HUDEP-2 (cell line): Measurements from ENCODE around the gene SERPINB2.
"Not testable (repeated sequence)": the region's sequence is repeated elsewhere in the genome, so short reads cannot be mapped to it uniquely, and the experiment has no call there.

Experiments used
- DNase-seq, 76 experiments: peaks; one replicate each; lab custom pipeline; 2025; ENCODE audit not compliant: unreplicated experiment in 76 of 76; lab: John Stamatoyannopoulos, UW

The SERPINB2 gene

GRCh38 chr18:63888470-63889190 is 1.1 kb downstream of the SERPINB2 start:
- DNase-seq = no peak

GRCh38 chr18:63889626-63890025 is 2.1 kb downstream of the SERPINB2 start:
- no peak for DNase-seq

DNA sequence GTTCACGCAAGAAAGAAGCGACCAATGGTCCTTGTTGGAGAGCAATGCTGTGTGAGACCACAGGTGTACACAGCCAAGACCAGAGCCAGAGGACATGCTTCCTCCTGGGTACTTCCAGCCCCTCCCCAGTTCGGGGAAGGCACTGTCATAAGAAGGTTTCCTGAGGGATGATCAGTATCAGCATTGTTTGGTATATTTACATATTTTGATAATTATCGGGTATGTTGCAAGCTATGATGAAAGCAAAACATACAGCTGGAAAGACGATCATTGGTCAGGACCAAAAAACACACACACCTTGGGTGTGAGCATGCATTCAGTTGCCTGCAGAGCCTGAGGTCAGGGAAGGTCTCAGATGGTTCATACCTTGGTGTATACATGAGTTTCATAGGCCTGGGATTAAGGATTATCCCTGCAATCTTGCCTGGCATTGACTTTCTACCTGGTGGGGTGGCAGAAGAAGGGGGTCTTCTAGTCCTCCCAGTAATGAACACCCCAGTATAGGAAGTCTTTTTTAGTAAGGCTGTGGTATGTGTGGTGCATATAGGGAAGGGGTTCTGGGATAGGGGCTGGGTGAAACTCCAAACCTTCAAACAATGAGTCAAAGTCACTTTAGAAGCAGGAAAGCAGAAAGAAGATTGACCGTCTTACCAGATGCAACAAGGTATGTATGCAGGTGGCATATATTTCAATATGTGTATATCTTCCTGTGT is 2.9 kb downstream of the SERPINB2 start:
- no peak for DNase-seq

GRCh38 chr18:63890950-63891304 is 3.4 kb downstream of the SERPINB2 start:
- DNase-seq = peak in 2 of 76 experiments; percentile 8 to 33

DNA sequence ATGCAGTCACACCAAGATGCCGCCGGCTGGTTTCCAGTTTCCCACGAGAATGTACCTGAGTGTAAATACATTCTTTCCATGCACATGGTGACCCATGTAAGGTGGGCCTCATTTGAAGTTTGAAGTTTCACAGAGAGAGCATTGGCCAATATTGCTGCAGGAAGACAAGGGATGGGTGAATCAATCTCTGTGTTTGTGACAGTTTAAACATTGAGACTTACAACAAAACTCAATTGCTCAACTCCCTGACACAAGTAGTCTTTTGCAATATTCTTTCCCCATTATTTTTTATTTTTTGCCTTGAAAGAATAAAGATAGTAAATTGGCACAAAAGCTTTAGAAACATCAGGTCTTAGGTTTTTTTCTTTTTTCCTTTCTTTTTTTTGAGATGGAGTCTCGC is 5.1 kb downstream of the SERPINB2 start:
- DNase-seq = no peak

GRCh38 chr18:63894106-63894772 is 6.7 kb downstream of the SERPINB2 start:
- no peak for DNase-seq

DNA sequence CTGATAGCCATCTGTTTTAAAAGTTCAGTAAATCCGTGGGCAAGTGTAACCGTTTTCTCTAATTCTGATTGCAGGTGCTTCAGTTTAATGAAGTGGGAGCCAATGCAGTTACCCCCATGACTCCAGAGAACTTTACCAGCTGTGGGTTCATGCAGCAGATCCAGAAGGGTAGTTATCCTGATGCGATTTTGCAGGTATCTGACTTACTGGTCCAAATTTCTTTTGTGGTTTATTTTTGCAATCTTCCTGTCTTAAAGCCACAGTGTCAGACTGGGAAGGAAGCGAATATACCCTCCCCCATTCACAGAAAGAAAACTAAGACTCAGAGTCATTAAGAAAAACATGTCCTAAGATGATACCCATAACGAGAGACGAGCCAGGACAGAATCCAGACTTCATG is 7.7 kb downstream of the SERPINB2 start:
- DNase-seq = no peak

- no peak for DNase-seq
Observed at GRCh38 chr18:63897072-63897471, 9.6 kb downstream of the SERPINB2 start.

GRCh38 chr18:63899206-63899605 is 11.7 kb downstream of the SERPINB2 start:
- DNase-seq = no peak

DNA sequence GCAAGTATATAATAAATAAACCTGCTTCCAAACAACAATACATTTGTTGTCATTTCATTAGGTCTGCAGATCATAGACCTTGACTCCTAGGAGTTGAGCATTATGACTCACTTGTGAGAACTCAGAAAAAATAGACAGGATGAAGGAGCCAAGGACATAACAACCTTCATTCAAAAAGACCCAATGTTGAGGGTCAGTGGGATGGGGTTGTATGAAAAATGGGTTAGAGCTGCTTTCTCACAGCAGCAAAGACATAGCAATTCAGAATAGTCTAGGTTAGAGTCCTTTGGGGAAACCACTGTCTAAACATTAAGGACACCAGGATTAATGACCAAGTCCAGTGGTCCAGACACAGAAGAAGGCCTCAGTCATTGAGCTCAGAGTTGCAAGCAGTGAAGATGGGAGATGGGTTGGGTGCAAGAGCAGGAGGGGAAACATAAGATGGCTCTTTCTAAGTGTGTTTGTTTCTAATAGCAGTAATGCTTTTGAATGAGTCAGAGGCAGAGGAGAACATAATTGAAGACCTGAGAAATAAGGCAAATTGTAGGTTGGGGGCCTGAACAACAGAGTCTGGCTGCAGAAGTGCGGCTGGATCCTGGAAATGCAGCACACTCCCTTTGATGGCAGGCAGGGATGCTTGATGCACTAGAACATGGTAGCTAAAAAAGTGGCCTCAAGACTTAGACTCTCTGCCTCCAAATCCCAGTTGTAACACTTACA is 16.5 kb downstream of the SERPINB2 start:
- DNase-seq = no peak

DNA sequence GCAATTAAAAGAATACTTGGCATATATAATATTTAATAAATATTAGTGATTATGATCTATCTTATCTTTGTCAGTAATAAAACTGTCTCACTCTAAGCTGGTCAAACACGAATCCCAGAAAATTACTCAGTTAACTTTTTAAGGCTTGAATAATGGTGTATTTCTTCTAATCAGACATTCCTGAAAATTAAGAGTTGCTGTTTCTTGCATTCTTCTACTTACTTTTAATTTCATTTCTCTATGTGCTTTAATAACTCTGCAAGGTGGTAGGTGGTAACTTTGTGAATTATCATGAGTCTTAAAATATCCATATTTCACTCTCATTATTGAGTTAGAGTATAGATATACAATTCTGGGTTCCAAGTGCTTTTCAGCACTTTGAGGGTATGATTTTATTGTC is 17.2 kb downstream of the SERPINB2 start:
- DNase-seq = no peak

DNA sequence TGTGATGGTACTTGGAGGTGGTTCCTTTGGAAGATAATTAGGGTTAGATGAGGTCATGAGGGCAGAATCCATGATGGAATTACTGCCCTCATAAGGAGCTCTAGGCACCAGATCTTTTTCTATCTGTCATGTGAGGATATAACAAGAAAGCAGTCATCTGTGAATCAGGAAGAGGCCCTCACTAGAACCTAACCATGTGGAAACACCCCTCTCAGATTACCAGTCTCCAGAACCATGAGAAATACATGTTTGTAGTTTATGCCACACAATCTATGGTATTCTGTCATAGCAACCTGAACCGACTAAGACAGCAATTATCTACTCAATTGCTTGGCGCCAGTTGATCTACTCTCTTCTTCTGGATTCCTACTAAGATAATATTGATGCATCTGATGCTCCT is 17.9 kb downstream of the SERPINB2 start:
- DNase-seq = no peak

GRCh38 chr18:63906056-63906455 is 18.6 kb downstream of the SERPINB2 start:
- no peak for DNase-seq

DNA sequence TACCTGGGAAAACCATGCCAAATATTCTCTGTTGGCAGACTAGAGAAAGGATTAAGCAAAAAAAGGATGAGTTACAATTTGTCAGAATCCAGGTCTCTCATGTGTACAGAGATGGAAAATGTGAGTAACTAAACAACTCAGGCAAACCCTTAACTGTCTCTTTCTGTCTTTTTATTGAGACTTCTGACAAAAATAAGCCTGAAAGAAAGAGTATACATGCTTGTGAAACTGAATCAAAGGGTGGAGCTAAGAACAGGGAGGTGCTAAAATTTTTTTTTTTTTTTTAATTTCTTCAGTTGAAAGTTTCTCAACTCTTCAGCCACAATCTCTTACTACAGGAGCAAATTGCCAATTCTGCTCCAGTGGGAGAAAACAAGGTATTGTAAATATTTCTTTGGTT is 20.2 kb downstream of the SERPINB2 start, which contains the start of gene SERPINB10:
TSS of gene SERPINB10 (plus strand) at position 295 of the 400 bp plus-strand sequence. CDS start 7,553 bp downstream, outside the sequence.
- no peak for DNase-seq

DNA sequence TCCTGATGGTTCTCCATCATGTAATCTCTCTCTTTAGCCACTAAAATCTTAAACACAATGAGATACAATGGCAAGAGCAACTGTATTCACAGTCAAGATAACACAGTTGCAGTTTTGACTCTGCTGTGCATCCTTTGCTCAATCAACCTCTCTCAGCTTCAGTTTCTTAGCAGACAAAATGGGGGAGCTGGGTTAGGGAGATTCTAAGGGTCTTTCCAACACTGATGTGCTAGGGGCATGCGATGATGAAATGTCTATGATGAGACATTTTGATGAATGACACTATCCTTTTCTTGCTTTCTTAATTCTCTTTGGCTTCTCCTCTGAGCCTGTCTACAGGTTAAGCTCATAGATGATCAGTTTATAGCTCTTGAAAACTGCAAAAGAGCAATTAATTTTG is 21.4 kb downstream of the SERPINB2 start:
- no peak for DNase-seq

- no peak for DNase-seq
Observed at GRCh38 chr18:63909870-63910269, 22.4 kb downstream of the SERPINB2 start.

DNA sequence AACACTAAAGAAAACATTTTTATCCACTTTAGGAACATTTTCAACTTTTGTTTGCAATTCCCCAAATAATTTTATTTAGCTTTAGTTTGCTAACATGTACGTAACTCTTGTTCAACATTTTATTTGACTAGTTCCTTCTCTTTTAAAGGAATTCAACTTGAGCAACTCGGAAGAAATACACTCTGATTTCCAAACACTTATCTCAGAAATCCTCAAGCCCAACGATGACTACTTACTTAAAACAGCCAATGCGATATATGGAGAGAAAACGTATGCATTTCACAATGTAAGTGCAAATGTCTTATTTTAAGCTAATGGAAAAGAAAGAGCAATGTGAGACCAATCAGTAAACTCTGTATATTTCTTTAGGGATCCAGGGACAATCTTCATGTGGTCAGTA is 30.3 kb downstream of the SERPINB2 start:
- DNase-seq = no peak

DNA sequence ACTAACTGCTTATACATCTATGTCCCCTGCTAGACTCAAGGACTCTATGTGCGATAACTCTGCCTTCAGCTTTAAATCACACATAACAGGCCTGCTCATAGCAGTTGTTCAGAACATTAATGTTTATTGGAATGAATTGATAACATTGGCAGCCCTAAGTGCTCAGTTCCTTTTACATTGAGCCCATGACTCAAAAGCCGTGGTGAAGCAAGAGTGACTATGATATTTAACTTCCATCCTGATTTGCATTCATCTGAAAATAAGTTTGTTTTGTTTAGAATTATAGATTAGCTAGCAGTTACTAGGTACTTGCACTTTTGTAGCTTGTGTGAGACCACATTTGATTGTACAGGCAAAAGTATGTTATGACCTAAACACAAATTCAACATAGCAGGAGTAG is 34.5 kb downstream of the SERPINB2 start:
- no peak for DNase-seq

GRCh38 chr18:63924551-63924950 is 37.0 kb downstream of the SERPINB2 start:
- no peak for DNase-seq

DNA sequence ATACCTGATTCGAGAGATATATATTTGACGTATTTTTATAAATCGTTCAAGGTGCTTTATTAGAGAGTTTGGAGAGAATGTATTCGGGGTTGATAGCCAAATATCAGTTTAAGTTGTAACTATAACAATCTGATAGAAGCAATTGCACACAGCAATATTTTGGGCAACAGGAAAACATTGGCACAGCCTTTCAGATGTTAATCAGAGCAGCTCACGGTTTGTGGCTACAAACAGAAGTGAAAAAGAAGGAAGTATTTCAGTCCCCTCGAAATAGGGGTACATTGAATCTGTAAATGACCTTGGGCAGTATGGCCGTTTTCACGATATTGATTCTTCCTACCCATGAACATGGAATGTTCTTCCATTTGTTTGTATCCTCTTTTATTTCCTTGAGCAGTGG is 40.8 kb downstream of the SERPINB2 start:
- no peak for DNase-seq

DNA sequence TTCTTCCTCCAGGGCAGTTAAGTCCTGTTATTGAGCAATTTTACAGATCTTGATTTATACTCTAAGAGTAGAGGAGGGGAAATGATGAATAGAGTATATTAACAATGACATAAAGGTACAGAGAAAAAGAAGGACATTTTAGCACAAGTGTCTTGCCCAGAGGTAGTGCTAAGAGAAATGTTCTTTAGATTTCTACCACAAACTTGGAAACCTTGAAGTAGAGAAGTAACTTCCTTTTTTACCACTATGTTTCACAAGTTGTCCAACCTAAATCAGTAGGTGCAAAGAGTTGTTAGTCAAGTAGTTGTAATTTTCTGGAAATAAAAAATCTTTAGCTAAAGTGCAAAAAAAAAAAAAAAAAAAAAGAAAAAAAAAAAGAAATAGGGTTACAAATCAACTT is 41.9 kb downstream of the SERPINB2 start:
- not testable (repeated sequence) for DNase-seq
